ENCODE results near the gene SLC1A7.

The SLC1A7 gene

DNA sequence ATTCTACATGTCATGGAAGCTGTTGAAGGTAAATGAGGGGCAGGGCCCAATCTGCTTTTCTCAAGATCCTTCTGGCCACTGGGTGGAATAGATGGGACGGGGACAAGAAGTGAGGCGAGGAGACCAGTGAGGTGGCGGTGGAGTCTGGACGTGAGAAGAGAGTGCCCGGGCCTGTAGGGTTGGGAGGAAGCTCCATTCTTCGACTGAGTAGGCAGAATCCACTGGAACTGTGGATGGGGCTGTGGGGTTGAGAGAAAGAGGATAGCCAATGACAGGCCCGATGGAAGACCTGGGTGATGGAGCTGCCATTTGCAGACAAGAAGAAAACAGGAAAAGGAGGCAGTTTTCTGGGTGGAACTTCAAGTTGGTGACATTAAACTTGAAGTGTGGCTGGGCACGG is 10.3 kb downstream of the SLC1A7 start:
- no peak for DNase-seq

DNA sequence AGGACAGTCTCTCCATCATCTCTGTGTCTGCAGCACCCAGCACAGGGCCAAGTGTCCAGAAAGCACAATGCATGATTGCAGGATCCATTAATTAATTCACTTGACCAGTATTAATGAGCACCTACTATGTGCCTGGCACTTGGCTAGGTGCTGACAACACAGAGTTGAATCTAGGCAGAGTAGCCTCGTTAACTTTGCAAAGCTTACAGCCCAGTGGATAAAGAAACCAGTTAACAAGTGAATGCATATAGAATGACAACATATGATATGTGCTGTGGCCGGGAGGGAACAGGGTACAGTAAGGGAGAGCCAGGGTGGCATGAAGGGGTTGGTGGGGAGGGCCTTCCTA is 10.9 kb downstream of the SLC1A7 start:
- DNase-seq, result no peak

DNA sequence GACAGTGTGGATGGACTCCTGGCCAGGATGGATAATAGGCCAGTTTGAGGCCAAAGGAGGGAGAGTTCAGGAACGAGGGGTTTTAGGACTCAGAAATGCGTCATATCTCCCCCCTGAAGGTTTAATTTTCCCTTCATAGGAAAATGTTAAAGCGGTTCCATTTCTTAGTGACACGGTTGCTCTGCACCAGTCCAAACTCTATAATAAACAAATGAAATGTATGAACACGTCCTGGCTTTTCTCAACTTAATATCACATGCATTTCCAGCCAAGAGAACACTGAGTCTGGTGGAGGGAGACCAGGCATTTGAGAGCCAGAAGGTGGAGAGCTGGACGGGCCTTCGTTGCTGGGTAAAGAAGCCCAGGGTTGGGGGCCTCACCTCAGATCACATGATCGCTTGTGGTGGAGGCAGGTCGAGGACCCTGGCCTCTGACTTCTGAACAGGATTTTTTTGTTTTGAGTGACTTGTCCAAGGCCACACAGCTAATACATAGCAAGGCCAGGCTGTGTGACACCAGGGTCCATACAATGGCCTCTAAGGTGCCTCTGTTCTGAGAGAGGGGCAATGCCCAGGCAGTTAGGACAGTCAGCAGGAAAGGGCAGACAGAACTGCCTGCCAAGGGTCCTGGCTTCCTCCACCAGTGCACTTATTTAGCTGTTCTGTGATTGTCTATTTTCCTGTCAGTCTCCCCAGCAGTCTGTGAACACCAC is 11.4 kb downstream of the SLC1A7 start:
- DNase-seq, result no peak

DNA sequence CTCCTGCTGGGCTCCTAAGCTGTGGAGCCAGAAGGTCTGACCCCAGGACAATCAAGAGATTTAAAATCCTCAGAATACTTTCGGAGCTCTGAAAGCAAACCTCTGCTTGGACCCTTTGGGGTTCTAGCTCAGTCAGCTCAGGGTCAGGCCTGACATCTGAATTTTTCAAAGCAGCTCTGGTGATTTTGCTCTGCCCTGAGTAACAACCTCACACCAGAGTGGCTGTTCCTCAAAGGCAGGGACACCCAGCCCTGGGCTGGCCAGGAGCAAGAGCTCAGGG is 11.9 kb downstream of the SLC1A7 start:
- no peak for DNase-seq

DNA sequence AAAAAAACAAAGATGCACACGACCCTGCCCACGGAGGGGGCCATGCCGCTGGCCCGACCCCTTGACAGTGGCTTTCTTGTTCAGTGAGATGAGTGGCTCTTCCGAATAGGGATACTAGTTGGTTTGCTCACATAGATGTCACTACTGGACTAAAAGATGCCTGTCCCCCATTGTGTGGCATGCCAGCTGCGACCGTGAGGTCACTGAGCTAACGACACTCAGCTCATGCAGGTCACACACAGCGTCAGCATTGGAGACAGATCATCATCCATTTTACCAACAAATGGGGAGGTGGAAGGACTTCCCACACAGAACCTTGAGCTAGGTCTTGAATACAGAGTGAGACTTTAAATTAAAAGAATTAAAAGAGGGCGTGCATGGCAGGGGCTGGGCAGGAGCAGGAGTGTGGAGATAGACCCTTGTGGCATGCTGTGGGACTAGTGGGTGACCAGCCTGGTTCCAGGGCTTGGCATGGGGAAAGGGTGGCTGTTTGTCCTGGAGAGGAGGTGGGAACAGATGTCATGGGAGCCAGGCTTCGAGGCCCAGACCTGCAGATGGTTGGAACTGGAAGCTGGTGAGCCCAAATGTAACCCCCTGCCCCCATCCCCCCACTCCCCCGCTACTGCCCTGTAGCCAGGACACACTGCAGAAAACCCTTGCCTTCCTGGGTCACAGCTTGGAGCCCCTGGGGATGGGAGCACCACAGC is 12.4 kb downstream of the SLC1A7 start:
- DNase-seq, result no peak

DNA sequence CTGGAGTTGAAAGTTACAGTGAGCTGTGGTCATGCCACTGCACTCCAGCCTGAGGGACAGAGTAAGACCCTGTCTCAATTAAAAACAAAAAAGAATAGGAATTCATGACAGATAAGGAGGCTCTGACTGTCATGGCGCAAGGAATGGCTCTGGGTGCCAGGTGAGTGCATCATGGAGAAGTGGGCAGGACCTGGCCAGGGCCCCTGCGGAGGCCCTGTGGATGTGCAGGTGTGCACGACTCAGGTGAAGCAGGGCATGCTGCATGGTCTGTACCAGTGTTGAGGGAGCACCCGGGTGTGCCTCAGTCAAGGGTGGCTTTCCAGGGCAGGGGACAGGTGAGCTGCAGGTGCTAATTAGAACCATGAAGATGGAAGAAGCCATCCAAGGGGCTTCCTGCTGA is 14.0 kb downstream of the SLC1A7 start:
- no peak for DNase-seq

DNA sequence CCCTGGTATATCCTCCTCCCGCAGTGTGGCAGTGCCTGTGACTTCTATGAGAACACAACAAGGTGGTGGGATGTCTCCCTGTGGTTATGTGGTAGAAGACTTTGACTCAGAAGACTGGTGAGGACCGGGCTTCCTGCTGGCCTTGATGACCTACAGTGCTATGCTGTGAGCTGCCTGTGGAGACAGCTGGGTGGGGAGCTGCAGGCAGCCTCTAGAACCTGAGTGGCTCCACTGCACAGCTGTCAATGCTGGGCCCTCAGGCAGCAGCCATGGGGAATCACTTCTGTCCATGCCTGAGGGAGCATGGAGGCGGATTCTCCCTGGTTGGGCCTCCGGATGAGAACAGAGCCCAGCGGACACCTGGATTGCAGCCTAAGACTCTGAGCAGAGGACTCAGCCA is 14.9 kb downstream of the SLC1A7 start:
- peak; percentile 7 for DNase-seq

DNA sequence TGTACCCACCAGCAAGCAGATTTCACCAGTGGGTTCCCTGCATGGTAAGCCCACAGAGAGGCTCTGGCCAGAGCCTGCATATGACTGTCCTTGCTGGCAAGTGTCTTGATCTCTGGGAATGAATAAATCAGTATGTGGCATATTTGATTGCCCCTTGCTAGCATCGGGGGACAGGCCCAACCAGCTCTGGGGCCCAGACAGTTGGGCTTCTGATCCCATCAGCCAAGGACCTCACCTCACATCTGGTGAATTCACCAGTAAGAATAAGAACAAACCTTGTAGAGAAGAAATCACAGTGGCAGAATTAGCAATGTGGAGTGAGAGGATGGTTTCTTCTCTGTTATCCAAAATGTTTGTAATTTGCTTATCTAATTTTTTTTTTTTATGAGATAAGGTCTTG is 15.9 kb downstream of the SLC1A7 start:
- no peak for DNase-seq

DNA sequence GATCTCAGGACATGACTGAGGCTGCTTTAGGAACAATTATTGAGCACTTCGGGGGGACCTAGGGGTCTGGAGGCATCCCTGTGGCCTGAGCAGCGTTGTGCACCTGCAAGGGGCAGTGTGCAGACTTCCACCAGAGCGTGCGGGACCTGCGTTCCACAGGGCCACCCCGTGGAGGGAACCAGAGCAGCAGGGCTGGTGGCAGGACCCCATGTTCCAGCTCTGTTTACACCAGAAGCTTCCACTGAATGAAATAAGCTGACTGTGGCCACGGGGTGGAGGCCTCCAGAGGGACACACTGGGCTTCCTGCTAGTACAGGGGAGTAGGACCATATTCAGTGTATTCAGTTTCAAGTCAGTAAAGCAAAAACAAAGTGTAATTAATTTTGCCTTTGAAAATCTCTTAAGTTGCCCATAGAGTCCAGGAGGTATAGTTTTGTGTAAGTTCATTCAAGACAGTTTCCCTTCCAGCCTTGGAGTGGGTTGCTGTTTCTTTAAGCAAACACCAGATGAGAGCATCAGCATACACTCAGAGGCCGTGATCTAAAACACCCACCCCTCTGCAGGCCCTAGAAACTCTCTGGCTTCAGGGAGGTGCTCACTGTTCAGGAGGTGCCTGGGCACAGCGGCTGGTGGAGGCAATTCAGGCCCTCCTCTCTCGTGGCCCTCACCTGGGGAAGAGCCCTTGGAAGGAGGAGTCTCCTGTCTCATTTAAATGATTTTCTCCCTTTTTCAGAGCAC is 16.6 kb downstream of the SLC1A7 start:
- DNase-seq, result no peak

DNA sequence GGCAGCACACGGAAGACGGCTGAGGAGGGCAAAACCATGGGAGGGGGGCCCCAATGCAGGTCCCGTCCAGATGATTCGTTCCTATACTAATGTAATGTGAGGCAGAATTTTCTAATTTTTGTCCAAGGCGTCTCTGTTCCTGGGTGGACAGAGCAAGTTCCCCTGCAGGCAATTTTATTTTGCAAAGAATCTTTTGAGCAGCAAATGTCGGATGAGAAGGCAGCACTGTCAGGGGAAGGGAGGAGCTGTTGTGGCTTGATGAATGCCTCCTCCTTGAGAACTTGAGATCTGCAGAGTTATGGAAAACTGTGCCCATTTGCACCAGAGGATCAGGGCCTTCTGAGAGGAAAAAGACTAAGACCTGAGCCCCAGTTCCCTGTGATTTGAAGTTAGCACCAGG is 17.3 kb downstream of the SLC1A7 start:
- DNase-seq, result no peak

DNA sequence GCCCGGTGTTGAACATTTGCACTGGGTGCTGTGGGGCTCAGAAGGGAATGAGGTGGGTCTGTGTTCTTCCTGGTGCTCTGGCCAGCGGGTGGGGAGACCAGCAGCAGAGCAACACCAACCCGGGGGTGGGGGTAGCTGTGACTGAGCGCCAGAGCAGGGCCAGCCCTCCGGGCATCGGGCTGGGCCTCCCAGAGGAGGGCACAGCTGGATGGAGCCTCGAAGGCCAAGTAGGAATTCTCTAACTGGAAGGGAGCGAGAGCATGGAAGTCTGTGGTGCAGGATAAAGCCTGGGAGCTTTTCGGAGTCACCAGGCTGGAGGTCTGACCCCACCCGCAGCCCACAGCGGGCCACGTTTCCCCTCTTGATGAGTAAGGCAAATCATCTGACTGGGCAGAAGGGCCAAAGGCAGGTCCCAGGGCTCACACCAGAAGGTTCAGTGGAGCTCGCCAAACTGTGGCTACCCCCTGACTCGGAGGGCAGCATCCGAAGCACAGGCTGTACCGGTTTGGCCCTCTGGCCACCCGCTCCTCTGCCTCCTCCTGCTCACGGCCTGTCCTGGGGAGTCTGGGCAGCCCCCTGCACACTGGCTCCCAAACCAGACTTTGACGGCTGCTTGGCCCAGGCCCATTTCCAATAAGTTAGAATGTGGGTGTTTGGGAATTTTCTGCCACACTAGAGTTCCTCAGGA is 18.8 kb downstream of the SLC1A7 start:
- no peak for DNase-seq

DNA sequence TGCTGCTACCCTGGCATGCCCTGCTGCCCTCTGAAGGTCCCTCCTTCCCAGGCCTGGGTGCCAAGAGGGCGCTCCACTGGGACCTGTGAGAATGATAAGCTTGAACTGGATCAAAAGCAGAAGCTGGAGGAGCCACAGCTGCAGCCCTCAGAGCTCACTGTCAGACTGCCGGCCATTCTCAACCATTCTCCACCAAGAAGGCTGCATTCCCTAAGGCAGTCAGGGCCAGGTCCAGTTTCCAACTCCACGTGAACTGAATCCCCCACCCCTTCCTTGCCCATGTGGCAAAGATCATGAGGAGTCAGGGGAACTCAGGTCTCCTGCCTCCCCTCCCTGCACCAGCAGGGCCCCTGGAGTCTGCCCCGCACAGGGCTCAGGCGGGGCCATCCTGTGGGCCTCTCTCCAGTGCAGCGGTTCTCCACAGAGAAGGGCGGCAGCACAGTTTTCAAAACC is 19.5 kb downstream of the SLC1A7 start:
- DNase-seq, result no peak

DNA sequence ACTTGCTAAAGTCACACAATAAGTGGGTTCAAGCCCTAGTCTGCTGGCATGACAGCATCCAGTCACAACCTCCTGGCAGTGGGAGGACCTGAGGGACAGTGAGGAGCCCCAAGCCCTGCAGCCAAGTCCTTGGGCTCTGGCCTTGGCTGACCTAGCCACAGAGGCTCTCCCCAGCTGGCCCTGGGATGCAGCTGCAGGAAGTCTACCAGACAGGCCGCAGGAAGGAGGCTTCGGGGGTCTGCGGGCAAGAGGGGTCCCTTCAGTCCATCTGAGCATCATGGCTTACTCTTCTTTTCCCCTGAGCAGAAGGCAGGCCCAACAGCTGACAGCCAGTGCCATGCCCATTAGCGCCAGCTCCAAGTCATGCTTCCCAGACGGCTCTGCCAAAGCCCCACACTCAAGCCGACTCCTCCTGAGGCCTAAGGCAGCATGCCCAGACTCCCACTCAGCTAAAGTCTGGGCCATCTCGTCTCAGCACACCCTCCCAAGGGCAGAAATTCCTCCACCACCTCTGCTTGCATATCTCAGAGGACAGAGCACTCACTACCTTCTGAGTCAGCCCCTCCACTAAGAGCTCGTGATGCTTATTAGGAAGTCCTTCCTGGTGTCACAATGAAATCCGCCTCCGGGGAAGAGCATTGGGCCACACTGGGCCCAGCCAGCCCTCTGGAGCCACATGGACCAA is 20.1 kb downstream of the SLC1A7 start:
- DNase-seq, result no peak

DNA sequence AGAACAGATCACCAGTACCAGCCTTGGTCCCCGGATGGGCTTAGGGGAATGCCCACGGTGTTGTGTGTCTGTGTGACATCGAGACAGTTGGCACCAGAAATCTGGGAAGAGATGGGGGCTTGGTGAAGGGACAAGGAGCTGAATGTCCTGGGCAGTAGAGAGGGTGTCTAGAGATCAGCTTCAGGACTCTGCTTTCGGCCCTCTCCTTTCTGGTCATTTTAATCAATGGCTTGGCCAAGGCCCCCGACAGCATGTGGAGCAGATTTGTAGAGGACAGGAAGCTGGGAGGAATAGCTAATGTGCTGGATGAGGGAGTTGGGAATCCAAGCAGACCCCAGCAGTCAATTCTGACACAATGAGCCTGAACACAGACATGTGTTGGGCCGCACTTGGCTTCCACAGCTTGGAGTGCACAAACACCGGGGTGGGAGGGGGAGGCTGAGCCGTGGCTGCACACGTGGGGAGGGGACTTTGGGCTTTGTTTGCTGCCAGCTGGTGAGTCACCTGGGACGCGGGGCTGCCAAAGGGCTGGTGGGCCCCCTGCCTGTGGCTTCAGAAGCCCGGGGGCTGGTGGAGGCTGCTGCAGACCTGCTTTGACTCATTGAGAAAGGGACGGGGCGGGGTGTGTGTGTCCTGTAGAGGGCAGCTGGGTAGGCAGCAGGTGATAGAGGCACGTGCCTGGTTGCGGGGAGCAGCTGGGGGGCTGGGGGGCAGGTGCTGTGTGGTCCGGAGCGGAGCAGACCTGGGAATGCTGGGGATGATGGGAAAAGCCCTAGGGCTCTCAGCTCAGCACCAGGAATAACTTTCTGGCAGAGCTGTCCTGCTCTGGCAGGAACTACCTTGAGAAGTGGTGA is 20.9 kb downstream of the SLC1A7 start:
- no peak for DNase-seq

DNA sequence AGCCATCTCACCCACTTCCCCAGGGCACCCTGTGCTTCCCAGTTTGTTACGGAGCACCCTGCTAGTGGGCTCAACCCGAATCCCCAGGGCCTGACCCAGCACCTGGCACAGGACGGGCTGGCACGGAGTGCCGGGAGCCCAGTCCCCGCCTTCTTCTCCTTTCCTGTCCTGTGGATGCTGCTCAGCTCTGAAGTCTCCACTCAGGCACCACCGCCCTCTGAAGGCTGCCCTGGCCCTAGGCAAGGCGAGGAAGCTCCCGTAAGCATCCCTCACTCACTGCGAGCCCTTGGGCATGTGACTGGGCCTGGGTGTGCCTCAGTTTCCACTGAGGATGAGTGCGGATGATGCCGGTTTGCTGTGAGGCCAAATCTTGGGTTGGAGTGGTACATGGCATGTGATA is 21.8 kb downstream of the SLC1A7 start:
- DNase-seq, result no peak

DNA sequence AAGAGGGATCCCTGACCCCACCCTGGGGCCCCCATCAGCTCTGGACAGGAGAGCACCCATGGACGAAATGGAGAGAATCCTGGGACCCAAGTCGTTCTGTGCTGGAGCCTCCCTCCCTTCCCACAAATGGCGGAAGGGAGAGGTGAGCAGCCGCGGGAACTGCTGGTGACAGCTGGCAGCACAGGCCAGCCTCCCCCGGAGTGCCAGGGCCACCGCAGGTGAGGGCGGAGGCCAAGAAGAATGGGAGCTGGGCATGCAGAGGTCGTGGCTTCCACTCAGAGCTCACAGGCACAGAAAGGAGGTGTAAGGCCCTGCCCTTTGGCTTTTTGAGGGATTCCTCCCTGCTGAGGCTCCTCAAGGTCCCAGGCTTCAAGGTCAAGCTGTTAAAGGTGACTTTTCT is 24.6 kb downstream of the SLC1A7 start:
- no peak for DNase-seq

DNA sequence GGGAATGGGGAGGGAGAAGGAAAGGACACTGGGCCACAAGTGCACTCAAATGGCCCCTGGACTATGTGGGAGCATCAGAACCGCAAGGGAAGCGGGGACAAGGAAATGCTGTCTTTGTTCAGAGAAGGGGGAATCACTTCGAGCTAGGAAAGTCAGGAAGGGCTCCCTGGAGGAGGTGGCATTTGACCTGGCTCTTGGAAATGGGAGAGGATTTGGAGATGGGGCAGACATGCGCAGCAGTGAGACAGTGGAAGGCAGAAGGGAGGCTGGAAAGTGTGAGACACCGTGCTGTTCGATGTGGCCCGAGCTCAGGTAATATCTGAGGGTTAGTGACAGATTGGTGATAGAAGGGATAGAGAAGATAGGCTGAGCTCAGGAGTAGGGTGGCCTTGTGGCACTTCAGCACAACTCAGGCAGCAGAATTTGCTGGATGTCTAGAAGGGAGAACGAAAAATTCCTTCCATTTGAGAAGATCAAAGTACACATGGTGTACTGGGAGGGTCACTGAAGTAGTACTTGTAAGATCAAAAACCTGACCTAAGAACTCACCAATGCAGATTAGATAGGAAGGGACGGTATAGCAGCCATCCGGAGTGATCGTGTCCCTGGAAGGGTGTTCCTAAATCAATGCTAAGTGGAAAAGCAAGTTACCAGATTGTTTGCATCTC is 25.4 kb downstream of the SLC1A7 start:
- no peak for DNase-seq

DNA sequence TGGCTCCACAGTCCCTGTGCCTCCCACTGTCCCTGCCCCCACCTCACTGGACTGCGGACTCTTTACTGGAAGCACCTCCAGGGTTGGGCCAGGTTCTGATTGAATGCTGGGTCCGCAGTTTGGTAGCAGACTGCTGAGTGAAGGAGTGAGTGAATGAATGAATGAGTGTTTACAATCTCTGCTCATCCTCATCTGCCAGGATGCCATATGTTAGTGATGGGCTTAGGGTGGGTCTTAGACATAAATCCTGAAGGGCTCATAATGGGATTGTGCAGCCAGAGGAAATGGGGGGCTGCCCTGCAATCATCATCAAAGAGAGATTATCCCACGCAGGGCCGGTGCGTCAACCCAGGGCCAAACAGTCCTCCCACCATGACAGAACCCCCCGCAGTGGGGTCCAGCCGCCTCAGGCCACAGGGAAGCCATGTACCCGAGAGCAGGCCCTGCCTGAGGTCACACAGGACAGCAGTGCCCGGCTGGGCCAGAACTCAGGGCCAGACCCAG is 26.1 kb downstream of the SLC1A7 start:
- DNase-seq, result no peak

DNA sequence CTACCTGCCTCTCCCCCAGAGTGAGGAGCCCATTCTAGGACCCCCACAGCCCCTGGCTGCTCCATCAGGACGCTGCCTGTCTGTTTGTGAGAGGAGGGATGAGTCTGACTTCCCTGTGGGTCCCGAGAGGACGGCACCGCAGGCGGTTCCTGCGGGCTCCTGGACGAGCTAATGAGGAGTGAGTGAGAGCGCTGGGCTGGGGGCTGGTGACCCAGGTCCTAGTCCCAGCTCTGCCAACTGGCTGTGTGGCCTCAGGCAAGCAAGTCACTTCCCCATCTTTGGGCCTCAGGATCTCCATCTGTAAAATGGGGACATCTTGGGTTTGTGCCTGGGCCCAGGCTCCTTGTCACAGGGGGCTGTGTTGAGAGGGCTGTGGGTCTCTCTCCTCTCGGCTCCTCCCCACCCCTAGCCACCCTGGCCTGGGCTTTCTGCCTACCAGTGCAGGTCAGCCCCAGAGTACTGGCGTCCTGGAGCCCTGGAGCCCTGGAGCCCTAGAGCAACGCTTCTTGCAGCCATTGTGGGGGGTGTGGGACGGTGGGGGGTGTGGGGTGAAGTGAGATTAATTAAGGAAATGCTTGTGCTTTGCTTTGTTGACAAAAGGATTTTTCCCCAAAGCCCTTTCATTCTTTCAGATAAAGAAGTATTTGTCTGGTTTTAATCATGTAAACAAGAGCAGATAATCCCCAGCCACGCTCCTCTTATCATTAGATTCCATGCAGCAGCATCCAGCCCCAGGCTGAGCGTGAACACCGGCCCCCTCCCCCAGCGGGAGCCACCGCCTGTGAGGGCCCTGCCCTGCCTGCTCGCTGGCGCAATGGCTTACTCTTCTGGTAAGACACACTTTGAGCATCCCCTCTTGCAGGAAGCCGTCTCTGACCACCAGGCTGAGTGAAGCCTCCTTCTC is 26.8 kb downstream of the SLC1A7 start:
- no peak for DNase-seq
